ENCODE data around the gene BCL2L13.
"Not testable (repeated sequence)": the region's sequence is repeated elsewhere in the genome, so short reads cannot be mapped to it uniquely, and the experiment has no call there.

BCL2L13 gene

GRCh38 chr22:17665248-17665647 is 26.7 kb downstream of the BCL2L13 start:
- Histone ChIP-seq H3K4me3 (no peak overlapping the region), H3K9ac (no peak overlapping the region), H3K27me3 (no peaks in the 10 kb centered on the region), H3K9me3 (replicated peaks in 1 of 11) (peaks cover 37 to 81% (median 65%) of the 10 kb centered on the region in 11 experiments), H3K27ac (no peak overlapping the region), H4K20me1 (peaks cover 0 to 2% (median 0%) of the 10 kb centered on the region in 11 experiments; a peak in 1 of 22 replicates), H3K36me3 (peaks cover 78 to 100% (median 94%) of the 10 kb centered on the region in 11 experiments), H3K4me1 (0 out of 20 replicates have a peak, but pooled peaks cover 0 to 6% (median 0%) of the 10 kb centered on the region in 10 experiments), H3K4me2 (no peak overlapping the region)
- TF ChIP-seq Cebpa-rat (IDR thresholded peaks at IDR 0.05), result no peak

GRCh38 chr22:17665854-17666253 is 27.3 kb downstream of the BCL2L13 start:
- Histone ChIP-seq H3K27ac (no peak overlapping the region), H3K4me1 (0 out of 20 replicates have a peak, but pooled peaks cover 0 to 6% (median 0%) of the 10 kb centered on the region in 10 experiments), H3K9me3 (replicated peaks in 1 of 11) (peaks cover 37 to 78% (median 65%) of the 10 kb centered on the region in 11 experiments), H4K20me1 (peaks cover 0 to 2% (median 0%) of the 10 kb centered on the region in 11 experiments; a peak in 1 of 22 replicates), H3K4me3 (no peak overlapping the region), H3K27me3 (no peaks in the 10 kb centered on the region), H3K4me2 (no peak overlapping the region), H3K36me3 (peaks cover 84 to 100% (median 95%) of the 10 kb centered on the region in 11 experiments), H3K9ac (no peak overlapping the region)
- TF ChIP-seq Cebpa-rat (IDR thresholded peaks at IDR 0.05), result no peak

GRCh38 chr22:17671521-17672092 is 33.0 kb downstream of the BCL2L13 start:
- Histone ChIP-seq H3K36me3 (peaks cover 42 to 64% (median 49%) of the 10 kb centered on the region in 11 experiments), H4K20me1 (peaks cover 0 to 37% (median 10%) of the 10 kb centered on the region in 11 experiments; a peak in 11 of 22 replicates), H3K4me1 (peaks cover 0 to 18% (median 0%) of the 10 kb centered on the region in 10 experiments; a peak in 2 of 20 replicates), H3K9me3 (replicated peaks in 1 of 11) (peaks cover 4 to 34% (median 23%) of the 10 kb centered on the region in 11 experiments; a peak in 17 of 22 replicates)
- not testable (repeated sequence) for H3K9ac ChIP-seq, H3K27me3 ChIP-seq, H3K4me2 ChIP-seq, H3K4me3 ChIP-seq, H3K27ac ChIP-seq

GRCh38 chr22:17672417-17672991 is 33.9 kb downstream of the BCL2L13 start:
- Histone ChIP-seq H3K4me3 (no peak overlapping the region), H3K9me3 (replicated peaks in 1 of 11) (peaks cover 4 to 25% (median 16%) of the 10 kb centered on the region in 11 experiments; a peak in 15 of 22 replicates), H3K27ac (no peak overlapping the region), H3K27me3 (no peaks in the 10 kb centered on the region), H3K36me3 (peaks cover 33 to 55% (median 42%) of the 10 kb centered on the region in 11 experiments), H3K4me2 (no peak overlapping the region), H4K20me1 (peaks cover 0 to 45% (median 14%) of the 10 kb centered on the region in 11 experiments; a peak in 13 of 22 replicates), H3K9ac (no peak overlapping the region), H3K4me1 (peaks cover 0 to 18% (median 0%) of the 10 kb centered on the region in 10 experiments; a peak in 2 of 20 replicates)
- no peak for TF ChIP-seq Cebpa-rat (IDR thresholded peaks at IDR 0.05)

- no peak overlapping the region for H3K27ac ChIP-seq
- H3K36me3 ChIP-seq, result peaks cover 19 to 47% (median 33%) of the 10 kb centered on the region in 11 experiments
- peaks cover 0 to 59% (median 25%) of the 10 kb centered on the region in 11 experiments; a peak in 16 of 22 replicates for H4K20me1 ChIP-seq
- no peaks in the 10 kb centered on the region for H3K27me3 ChIP-seq
- H3K9me3 ChIP-seq (replicated peaks in 1 of 11), result peaks cover 0 to 9% (median 6%) of the 10 kb centered on the region in 11 experiments; a peak in 14 of 22 replicates
- no peak overlapping the region for H3K4me3 ChIP-seq
- no peak overlapping the region for H3K4me2 ChIP-seq
- H3K9ac ChIP-seq, result no peak overlapping the region
- H3K4me1 ChIP-seq, result peaks cover 0 to 18% (median 0%) of the 10 kb centered on the region in 10 experiments; a peak in 2 of 20 replicates
- no peak for TF ChIP-seq Cebpa-rat (IDR thresholded peaks at IDR 0.05)
These were observed 35.6 kb downstream of the BCL2L13 start for GRCh38 chr22:17674152-17674551.

- Histone ChIP-seq H3K27me3 (no peaks in the 10 kb centered on the region), H3K4me1 (peaks cover 0 to 12% (median 0%) of the 10 kb centered on the region in 10 experiments; a peak in 2 of 20 replicates), H4K20me1 (peaks cover 0 to 59% (median 25%) of the 10 kb centered on the region in 11 experiments; a peak in 16 of 22 replicates), H3K4me3 (no peak overlapping the region), H3K9me3 (replicated peaks in 1 of 11) (no peaks in the 10 kb centered on the region; a peak in 1 of 22 replicates), H3K36me3 (peaks cover 9 to 37% (median 22%) of the 10 kb centered on the region in 11 experiments), H3K27ac (no peak overlapping the region), H3K4me2 (no peak overlapping the region), H3K9ac (no peak overlapping the region)
- TF ChIP-seq Cebpa-rat (IDR thresholded peaks at IDR 0.05), result no peak
These were observed 37.0 kb downstream of the BCL2L13 start for GRCh38 chr22:17675584-17675983.

GRCh38 chr22:17678817-17679385 is 40.3 kb downstream of the BCL2L13 start:
- Histone ChIP-seq H3K27ac (no peak overlapping the region), H3K9me3 (replicated peaks in 1 of 11) (no peaks in the 10 kb centered on the region), H3K4me3 (no peak overlapping the region), H3K9ac (no peak overlapping the region), H3K4me1 (peaks cover 0 to 2% (median 1%) of the 10 kb centered on the region in 10 experiments; a peak in 7 of 20 replicates), H3K27me3 (no peaks in the 10 kb centered on the region), H3K4me2 (no peak overlapping the region), H3K36me3 (peaks cover 7 to 32% (median 15%) of the 10 kb centered on the region in 11 experiments; a peak in 15 of 22 replicates), H4K20me1 (peaks cover 0 to 68% (median 41%) of the 10 kb centered on the region in 11 experiments; a peak in 17 of 22 replicates)
- TF ChIP-seq Cebpa-rat (IDR thresholded peaks at IDR 0.05), result no peak

DNA sequence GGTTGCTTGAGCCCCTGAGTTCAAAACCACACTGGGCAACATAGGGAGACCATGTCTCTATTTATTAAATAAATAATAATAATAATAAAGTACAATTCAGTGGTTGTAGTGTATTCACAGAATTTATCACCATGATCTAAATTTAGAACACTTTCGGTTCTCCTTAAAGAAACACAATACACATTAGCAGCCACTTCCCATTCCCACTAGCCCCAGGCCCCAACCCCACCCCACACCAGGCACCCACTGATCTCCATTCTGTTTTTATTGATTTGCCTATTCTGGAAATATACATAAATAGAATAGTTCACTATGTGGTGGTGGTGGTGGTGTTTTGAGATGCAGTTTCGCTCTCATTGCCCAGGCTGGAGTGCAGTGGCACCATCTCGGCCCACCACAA is 45.7 kb downstream of the BCL2L13 start:
- no peaks in the 10 kb centered on the region for H3K27me3 ChIP-seq
- no peak for TF ChIP-seq Cebpa-rat (IDR thresholded peaks at IDR 0.05)
- H3K9ac ChIP-seq, result no peak overlapping the region
- no peak overlapping the region for H3K4me3 ChIP-seq
- H3K36me3 ChIP-seq, result peaks cover 35 to 66% (median 43%) of the 10 kb centered on the region in 11 experiments
- no peaks in the 10 kb centered on the region for H3K9me3 ChIP-seq (replicated peaks in 1 of 11)
- peaks cover 0 to 37% (median 14%) of the 10 kb centered on the region in 11 experiments; a peak in 16 of 22 replicates for H4K20me1 ChIP-seq
- no peak overlapping the region for H3K27ac ChIP-seq
- peaks cover 0 to 10% (median 2%) of the 10 kb centered on the region in 10 experiments; a peak in 7 of 20 replicates for H3K4me1 ChIP-seq
- peak overlapping the region in 4 of 11 experiments; percentile 18 to 52 (median 26); a peak in 2 of 22 replicates for H3K4me2 ChIP-seq

DNA sequence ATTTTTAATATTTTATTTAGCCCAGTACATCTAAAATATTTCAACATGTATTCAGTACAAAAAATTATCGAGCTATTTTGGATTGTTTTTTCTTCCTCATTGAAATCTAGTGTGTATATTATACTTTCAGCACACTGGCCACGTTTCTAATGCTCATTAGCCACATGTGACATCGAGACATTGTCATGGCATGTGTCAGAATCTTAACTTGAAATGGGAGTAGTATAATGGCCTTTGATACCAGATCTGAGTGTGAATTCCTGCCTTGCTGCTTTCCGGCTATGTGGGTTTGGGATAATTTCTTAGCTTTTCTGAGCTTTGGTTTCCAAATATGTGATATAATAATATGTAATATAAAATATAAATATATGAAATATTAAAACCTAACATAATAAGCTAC is 54.3 kb downstream of the BCL2L13 start:
- peaks cover 0 to 7% (median 0%) of the 10 kb centered on the region in 10 experiments; a peak in 3 of 20 replicates for H3K4me1 ChIP-seq
- no peak overlapping the region for H3K9ac ChIP-seq
- no peaks in the 10 kb centered on the region for H3K9me3 ChIP-seq (replicated peaks in 1 of 11)
- H3K36me3 ChIP-seq, result peaks cover 55 to 98% (median 75%) of the 10 kb centered on the region in 11 experiments
- no peak for TF ChIP-seq Cebpa-rat (IDR thresholded peaks at IDR 0.05)
- H4K20me1 ChIP-seq, result peaks cover 0 to 12% (median 0%) of the 10 kb centered on the region in 11 experiments; a peak in 5 of 22 replicates
- no peak overlapping the region for H3K4me3 ChIP-seq
- no peak overlapping the region for H3K4me2 ChIP-seq
- H3K27ac ChIP-seq, result no peak overlapping the region
- H3K27me3 ChIP-seq, result no peaks in the 10 kb centered on the region

Data from BLaER1 treated with 17β-estradiol and CSF1 and Interleukin-3, amounts not matched to agents 10 nM and 100 nM (cell line).